Parathyroid adenoma (tissue), 2 donors: Measurements from ENCODE around the gene C8G.

Experiments used
- H2AFZ ChIP-seq: fragments of 300-600 bp; sonication (generic); one replicate; pipeline ENCODE4 v1.7.0; 2017; ENCODE audit warnings: antibody characterized with exemption, mild to moderate bottlenecking
- H3K27ac ChIP-seq: fragments of 300-600 bp; sonication (generic); one replicate; pipeline ENCODE4 v1.7.0; 2017
- H3K27me3 ChIP-seq: fragments of 300-600 bp; sonication (generic); one replicate; pipeline ENCODE4 v1.7.0; 2017; ENCODE audit warnings: low read length; ENCODE audit not compliant: control insufficient read depth, insufficient read depth
- H3K36me3 ChIP-seq: fragments of 300-600 bp; sonication (generic); one replicate; pipeline ENCODE4 v1.7.0; 2017; ENCODE audit warnings: low read length; ENCODE audit not compliant: control insufficient read depth, insufficient read depth
- H3K4me1 ChIP-seq: fragments of 300-600 bp; sonication (generic); one replicate; pipeline ENCODE4 v1.7.0; 2017; ENCODE audit warnings: control low read depth
- H3K4me2 ChIP-seq: fragments of 300-600 bp; sonication (generic); one replicate; pipeline ENCODE4 v1.7.0; 2017; ENCODE audit warnings: low read length
- H3K4me3 ChIP-seq: fragments of 300-600 bp; sonication (generic); one replicate; pipeline ENCODE4 v1.7.0; 2017; ENCODE audit warnings: low read depth, low read length
- H3K79me2 ChIP-seq: fragments of 300-600 bp; sonication (generic); one replicate; pipeline ENCODE4 v1.7.0; 2017; ENCODE audit warnings: control low read depth
- H3K9ac ChIP-seq: fragments of 300-600 bp; sonication (generic); one replicate; pipeline ENCODE4 v1.7.0; 2017; ENCODE audit warnings: mild to moderate bottlenecking
- H3K9me3 ChIP-seq: fragments of 300-600 bp; sonication (generic); one replicate; pipeline ENCODE4 v1.7.0; 2017; ENCODE audit warnings: low read length; ENCODE audit not compliant: control insufficient read depth
- CTCF ChIP-seq: fragments of 300-600 bp; sonication (generic); IDR thresholded peaks from one replicate; pipeline ENCODE4 v1.7.0; 2017; ENCODE audit warnings: antibody characterized with exemption, mild to moderate bottlenecking
- donor health status: primary hyperparathyroidism.

The C8G gene

DNA sequence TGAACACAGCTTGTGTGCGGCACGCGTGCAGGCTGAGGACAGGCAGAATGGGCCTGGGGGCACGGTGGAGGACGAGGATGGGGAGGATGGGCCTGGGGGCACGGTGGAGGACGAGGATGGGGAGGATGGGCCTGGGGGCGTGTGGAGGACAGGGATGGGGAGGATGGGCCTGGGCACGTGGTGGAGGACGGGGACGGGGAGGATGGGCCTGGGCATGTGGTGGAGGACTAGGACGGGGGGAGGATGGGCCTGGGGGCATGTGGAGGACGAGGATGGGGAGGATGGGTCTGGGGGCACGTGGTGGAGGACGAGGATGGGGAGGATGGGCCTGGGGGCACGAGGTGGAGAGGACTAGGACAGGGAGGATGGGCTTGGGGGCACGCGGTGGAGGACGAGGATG lies 22.5 kb upstream of the C8G start:
- H2AFZ ChIP-seq: no peak overlapping the region
- no peaks in the 10 kb centered on the region for H3K79me2 ChIP-seq
- no peaks in the 10 kb centered on the region for H3K9me3 ChIP-seq
- H3K4me1 ChIP-seq: no peaks in the 10 kb centered on the region
- H3K27ac ChIP-seq: no peak overlapping the region
- no peak for TF ChIP-seq CTCF
- H3K4me3 ChIP-seq: no peak overlapping the region
- H3K36me3 ChIP-seq: no peaks in the 10 kb centered on the region
- no peak overlapping the region for H3K4me2 ChIP-seq
- H3K27me3 ChIP-seq: no peaks in the 10 kb centered on the region
- no peak overlapping the region for H3K9ac ChIP-seq

DNA sequence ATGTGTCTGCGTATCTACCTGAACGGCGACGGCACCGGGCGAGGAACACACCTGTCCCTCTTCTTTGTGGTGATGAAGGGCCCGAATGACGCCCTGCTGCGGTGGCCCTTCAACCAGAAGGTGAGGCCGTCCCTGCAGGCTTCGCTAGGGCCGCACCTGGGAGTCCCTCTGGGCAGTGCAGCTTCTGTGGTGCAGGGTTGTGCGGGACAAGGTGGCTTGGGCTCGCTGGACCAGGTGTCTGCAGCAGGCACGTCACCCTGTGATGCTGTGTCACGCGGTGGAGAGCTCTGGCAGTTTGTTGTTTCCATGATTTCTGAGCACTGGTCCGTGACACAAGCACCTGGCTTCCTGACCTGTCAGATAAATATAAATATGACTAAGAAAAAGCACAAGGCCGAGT lies 21.2 kb upstream of the C8G start:
- Histone ChIP-seq H3K4me3 (no peak overlapping the region), H3K9me3 (no peaks in the 10 kb centered on the region), H3K9ac (no peak overlapping the region), H3K27ac (no peak overlapping the region), H3K36me3 (no peaks in the 10 kb centered on the region), H3K79me2 (no peaks in the 10 kb centered on the region), H3K27me3 (no peaks in the 10 kb centered on the region), H2AFZ (no peak overlapping the region), H3K4me1 (no peaks in the 10 kb centered on the region), H3K4me2 (no peak overlapping the region)
- TF ChIP-seq CTCF: no peak

DNA sequence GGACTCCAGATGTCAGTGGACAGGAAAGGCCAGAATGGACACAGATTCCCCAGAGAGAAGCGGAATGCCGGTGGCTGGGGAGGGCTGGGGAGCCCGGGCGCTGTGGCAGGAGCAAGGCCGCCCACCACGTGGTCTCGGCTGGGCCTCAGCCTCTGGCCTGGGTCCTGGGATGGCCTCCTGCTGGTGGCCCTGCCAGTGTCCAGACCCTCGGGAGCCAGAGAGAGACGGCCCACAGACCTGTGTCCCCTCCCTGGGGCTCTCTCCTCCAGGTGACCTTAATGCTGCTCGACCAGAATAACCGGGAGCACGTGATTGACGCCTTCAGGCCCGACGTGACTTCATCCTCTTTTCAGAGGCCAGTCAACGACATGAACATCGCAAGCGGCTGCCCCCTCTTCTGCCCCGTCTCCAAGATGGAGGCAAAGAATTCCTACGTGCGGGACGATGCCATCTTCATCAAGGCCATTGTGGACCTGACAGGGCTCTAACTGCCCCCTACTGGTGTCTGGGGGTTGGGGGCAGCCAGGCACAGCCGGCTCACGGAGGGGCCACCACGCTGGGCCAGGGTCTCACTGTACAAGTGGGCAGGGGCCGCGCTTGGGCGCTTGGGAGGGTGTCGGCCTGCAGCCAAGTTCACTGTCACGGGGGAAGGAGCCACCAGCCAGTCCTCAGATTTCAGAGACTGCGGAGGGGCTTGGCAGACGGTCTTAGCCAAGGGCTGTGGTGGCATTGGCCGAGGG lies 19.5 kb upstream of the C8G start:
- no peak overlapping the region for H3K27ac ChIP-seq
- no peaks in the 10 kb centered on the region for H3K4me1 ChIP-seq
- H3K27me3 ChIP-seq: no peaks in the 10 kb centered on the region
- TF ChIP-seq CTCF: no peak
- no peak overlapping the region for H3K4me2 ChIP-seq
- no peak overlapping the region for H3K9ac ChIP-seq
- no peaks in the 10 kb centered on the region for H3K9me3 ChIP-seq
- no peak overlapping the region for H2AFZ ChIP-seq
- H3K4me3 ChIP-seq: no peak overlapping the region
- H3K36me3 ChIP-seq: no peaks in the 10 kb centered on the region
- H3K79me2 ChIP-seq: no peaks in the 10 kb centered on the region

GRCh38 chr9:136926154-136926704 lies 18.8 kb upstream of the C8G start:
- H3K9ac ChIP-seq: no peak overlapping the region

More at GRCh38 chr9:136926154-136926704, 18.8 kb upstream of the C8G start:
- H3K27me3 ChIP-seq: no peaks in the 10 kb centered on the region
- no peak overlapping the region for H3K4me2 ChIP-seq
- H3K4me3 ChIP-seq: no peak overlapping the region
- no peaks in the 10 kb centered on the region for H3K36me3 ChIP-seq
- TF ChIP-seq CTCF: no peak
- no peak overlapping the region for H3K27ac ChIP-seq
- no peaks in the 10 kb centered on the region for H3K79me2 ChIP-seq
- H3K9me3 ChIP-seq: no peaks in the 10 kb centered on the region
- H3K4me1 ChIP-seq: no peaks in the 10 kb centered on the region
- no peak overlapping the region for H2AFZ ChIP-seq
